HG02678 (cell line): Measurements from ENCODE around the gene FZR1.
A peak's percentile ranks its signal among the peaks of the same experiment; 100 is the strongest.
"Not testable (repeated sequence)": the region's sequence is repeated elsewhere in the genome, so short reads cannot be mapped to it uniquely, and the experiment has no call there.

Experiments
- ATAC-seq: cut with Tn5 transposase; IDR thresholded peaks from one replicate; pipeline ENCODE4 v1.9.1; 2021; ENCODE audit warnings: mild to moderate bottlenecking, moderate library complexity; ENCODE audit not compliant: unreplicated experiment

The FZR1 gene

GRCh38 chr19:3494051-3494450 lies 12.1 kb upstream of the FZR1 start:
- no peak for ATAC-seq

GRCh38 chr19:3494559-3494958 lies 11.6 kb upstream of the FZR1 start:
- no peak for ATAC-seq

- ATAC-seq, result no peak
Observed at GRCh38 chr19:3496392-3497273, 9.5 kb upstream of the FZR1 start.

- ATAC-seq, result no peak
Observed at GRCh38 chr19:3497757-3498520, 8.2 kb upstream of the FZR1 start.

GRCh38 chr19:3499738-3500428 lies 6.2 kb upstream of the FZR1 start:
- ATAC-seq, result no peak

GRCh38 chr19:3500429-3501101 lies 5.5 kb upstream of the FZR1 start, which contains the start of gene DOHH:
TSS of gene DOHH (minus strand) at chr19:3500674. CDS start at chr19:3496814, 3,860 bp downstream.
- ATAC-seq, result peak; percentile 89

- ATAC-seq, result no peak
Observed at GRCh38 chr19:3501780-3502179, 4.3 kb upstream of the FZR1 start.

- no peak for ATAC-seq
Observed at GRCh38 chr19:3503036-3503572, 3.0 kb upstream of the FZR1 start.

- ATAC-seq, result no peak
Observed at GRCh38 chr19:3504735-3505134, 1.4 kb upstream of the FZR1 start.

GRCh38 chr19:3506384-3507340 lies 551 bp downstream of the FZR1 start:
- no peak for ATAC-seq

GRCh38 chr19:3507371-3508120 lies 1.4 kb downstream of the FZR1 start:
- ATAC-seq, result no peak

- not testable (repeated sequence) for ATAC-seq
Observed at GRCh38 chr19:3508121-3508661, 2.1 kb downstream of the FZR1 start.

GRCh38 chr19:3508771-3509535 lies 2.8 kb downstream of the FZR1 start:
- no peak for ATAC-seq

- no peak for ATAC-seq
Observed at GRCh38 chr19:3509566-3509989, 3.5 kb downstream of the FZR1 start.

- ATAC-seq, result no peak
Observed at GRCh38 chr19:3510727-3511126, 4.6 kb downstream of the FZR1 start.

GRCh38 chr19:3511506-3512251 lies 5.6 kb downstream of the FZR1 start:
- no peak for ATAC-seq
